Left ventricle myocardium superior (tissue), 1 donor: ENCODE measurements around the gene ANKRD30B. TPM values are rescaled to one million over a fixed set of nuclear protein-coding genes. Genes with fewer than 3 reads are reported as not detected.
"Not testable (repeated sequence)": the region's sequence is repeated elsewhere in the genome, so short reads cannot be mapped to it uniquely, and the experiment has no call there.

ENCODE experiments used
- ATAC-seq: fragments of 200-7000 bp; cut with Tn5 transposase; one replicate; pipeline ENCODE4 v1.9.1; 2020; ENCODE audit warnings: mild to moderate bottlenecking, moderate library complexity
- DNase-seq: peaks from one replicate; pipeline ENCODE4 v3.0.0-alpha.2; 2020
- intact Hi-C: fragments of 100-400 bp; cut with micrococcal nuclease; formaldehyde crosslinking; loops from one replicate; pipeline ENCODE4 v1.11.0; 2022
- microRNA-seq: library from miRNA; unstranded; fragments of <30 nt; microRNA quantifications from one replicate; pipeline ENCODE4 v1.2.0, GENCODE V29; 2020; ENCODE audit warnings: borderline number of aligned reads
- total RNA-seq: library from RNA; stranded (reverse); fragmentation: NEBNext Ultra II Directional; extraction: Animal tissue kit (Norgen Biotek cat#: 25700); gene quantifications from one replicate; pipeline ENCODE4 v1.2.1, GENCODE V29; 2021
- donor health status: DM: no; HTN: yes; CAD: no; lungs with severe emphysema.

Gene ANKRD30B
- total RNA-seq, 1 donor from 2014 or later = not detected

- intact Hi-C loops, ATAC-seq, DNase-seq: not testable (repeated sequence)
Measured at GRCh38 chr18:14841607-14842006, 93.6 kb downstream of the ANKRD30B start.

- DNase-seq, ATAC-seq, intact Hi-C loops: not testable (repeated sequence)
Measured at GRCh38 chr18:14851533-14851932, 103.6 kb downstream of the ANKRD30B start.

GRCh38 chr18:14855634-14856033 lies 107.7 kb downstream of the ANKRD30B start:
- not testable (repeated sequence) for ATAC-seq

DNA sequence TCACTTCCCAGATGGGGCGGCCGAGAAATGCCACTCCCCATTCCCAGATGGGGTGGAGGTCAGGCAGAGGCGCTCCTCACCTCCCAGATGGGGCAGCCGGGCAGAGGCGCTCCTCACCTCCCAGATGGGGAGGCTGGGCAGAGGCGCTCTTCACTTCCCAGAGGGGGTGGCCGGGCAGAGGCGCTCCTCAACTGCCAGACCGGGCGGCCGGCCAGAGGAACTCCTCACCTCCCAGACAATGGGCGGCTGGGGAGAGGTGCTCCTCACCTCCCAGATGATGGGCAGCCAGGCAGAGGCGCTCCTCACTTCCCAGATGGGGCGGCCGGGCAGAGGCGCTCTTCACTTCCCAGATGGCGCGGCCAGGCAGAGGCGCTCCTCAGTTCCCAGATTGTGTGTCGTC lies 108.3 kb downstream of the ANKRD30B start:
- ATAC-seq, intact Hi-C loops, DNase-seq: not testable (repeated sequence)

More at GRCh38 chr18:14855634-14856033, 107.7 kb downstream of the ANKRD30B start:
- intact Hi-C loops, DNase-seq: not testable (repeated sequence)

DNA sequence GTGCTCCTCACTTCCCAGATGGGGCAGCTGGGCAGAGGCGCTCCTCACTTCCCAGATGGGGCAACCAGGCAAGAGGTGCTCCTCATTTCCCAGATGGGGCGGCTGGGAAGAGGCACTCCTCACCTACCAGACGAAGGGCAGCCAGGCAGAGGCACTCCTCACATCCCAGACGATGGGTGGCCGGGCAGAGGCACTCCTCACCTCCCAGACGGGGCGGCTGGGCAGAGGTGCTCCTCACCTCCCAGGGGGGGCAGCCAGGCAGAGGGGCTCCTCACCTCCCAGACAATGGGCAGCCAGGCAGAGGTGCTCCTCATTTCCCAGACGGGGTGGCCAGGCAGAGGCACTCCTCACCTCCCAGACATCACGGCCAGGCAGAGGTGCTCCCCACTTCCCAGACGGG lies 110.5 kb downstream of the ANKRD30B start:
- intact Hi-C loops, DNase-seq, ATAC-seq: not testable (repeated sequence)

DNA sequence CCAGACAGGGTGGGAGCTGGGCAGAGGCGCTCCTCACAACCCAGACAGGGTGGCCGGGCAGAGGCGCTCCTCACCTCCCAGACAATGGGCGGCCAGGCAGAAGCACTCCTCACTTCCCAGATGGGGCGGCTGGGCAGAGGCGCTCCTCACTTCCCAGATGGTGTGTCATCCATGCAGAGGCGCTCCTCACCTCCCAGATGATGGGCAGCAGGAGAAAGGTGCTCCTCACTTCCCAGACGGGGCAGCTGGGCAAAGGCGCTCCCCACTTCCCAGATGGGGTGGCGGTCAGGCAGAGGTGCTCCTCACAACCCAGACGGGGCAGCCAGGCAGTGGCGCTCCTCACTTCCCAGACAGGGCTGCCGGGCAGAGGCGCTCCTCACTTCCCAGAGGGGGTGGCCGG lies 112.0 kb downstream of the ANKRD30B start:
- DNase-seq, intact Hi-C loops, ATAC-seq: not testable (repeated sequence)

DNA sequence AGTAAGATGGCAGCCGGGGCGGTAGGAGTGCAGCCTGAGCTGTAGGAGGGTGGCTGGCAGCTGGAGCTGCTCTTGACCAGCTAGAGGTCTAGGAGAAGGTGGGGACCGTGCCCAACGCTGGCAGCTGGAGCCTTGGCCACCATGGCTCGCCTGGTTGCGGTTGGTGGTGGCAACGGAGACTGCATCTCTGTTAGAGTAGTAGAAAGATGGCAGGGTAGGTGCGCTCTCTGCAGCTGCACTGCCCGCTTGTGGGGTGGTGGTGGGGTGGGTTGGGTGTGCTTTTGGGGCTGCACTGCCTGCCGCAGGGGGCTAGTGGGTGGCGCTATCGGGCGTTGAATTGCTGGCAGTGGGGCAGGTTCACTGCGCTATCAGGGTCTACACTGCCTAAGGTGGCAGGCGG lies 118.5 kb downstream of the ANKRD30B start:
- DNase-seq, intact Hi-C loops, ATAC-seq: not testable (repeated sequence)

GRCh38 chr18:14867988-14868387 lies 120.0 kb downstream of the ANKRD30B start:
- ATAC-seq, DNase-seq, intact Hi-C loops: not testable (repeated sequence)

DNA sequence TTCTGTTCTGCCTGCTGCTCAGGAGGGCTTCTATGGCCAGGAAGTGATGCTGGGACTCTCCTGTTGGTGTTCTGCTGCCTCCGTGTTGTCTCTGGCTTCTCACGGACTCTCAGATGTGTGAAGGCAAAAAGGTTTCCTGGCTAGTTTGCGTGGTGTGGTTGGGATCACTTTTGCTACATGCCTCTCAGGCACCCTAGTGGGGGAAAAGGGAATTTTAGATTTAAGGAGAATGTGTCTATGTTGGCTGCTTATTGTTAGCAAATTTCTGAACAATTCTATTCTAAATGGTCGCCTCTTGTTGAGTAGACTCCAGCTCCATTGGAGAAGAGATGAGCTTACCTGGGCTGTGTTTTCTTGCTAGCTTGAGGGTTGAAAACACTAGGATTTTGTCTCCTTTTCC lies 120.9 kb downstream of the ANKRD30B start:
- DNase-seq, intact Hi-C loops, ATAC-seq: not testable (repeated sequence)

DNA sequence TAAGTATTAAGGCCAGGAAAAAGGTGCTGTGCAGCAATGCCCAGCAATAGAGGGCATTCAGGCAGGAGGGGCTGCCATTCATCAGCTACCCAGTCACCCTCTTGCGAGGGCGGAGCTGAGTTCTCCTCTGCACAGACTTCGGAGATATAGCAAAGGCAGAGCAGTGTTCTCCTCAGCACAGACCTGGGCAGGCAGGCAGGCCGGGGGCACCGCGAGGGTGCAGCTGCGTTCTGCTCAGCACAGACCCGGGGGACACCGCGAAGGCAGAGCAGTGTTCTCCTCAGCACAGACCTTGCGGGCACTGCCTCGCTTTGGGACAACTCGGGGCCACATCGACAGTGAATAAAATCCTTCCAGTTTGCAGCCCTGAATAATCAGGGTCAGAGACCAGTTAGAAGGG lies 130.9 kb downstream of the ANKRD30B start:
- intact Hi-C loops, ATAC-seq, DNase-seq: not testable (repeated sequence)

DNA sequence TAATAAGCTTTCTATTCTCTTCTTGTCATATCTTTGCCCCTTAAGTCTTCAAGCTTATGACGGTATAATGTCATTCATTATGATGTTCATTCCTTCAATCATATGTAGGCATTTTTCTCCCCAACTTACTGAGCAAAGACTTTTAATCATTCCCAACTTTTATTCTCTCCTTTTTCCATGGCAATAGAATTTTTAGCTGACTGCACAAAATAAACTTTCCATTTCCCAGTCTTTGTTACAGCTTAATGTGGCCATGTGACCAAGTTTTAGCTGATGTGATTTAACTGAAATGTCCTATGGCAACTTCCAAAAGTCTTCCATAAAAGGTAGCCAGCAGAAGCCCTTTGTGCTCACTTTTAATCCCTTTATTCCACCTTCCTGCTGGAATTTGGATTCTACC lies 152.5 kb downstream of the ANKRD30B start:
- DNase-seq (no peak), ATAC-seq (no peak)
- intact Hi-C loops = no loop called here

Small RNA genes lying within 50 kb of the gene (microRNA-seq; reads per million reads assigned to microRNA genes)
- gene MIR3156-2 = not detected

Other genes with a start within 250 kb of the ANKRD30B start
- not detected for gene POTEC, start 204.6 kb upstream of the ANKRD30B start, total RNA-seq